Smooth muscle cell (in vitro differentiated cells): Measurements from ENCODE around the gene SLC16A13. TPM values are rescaled to one million over a fixed set of nuclear protein-coding genes. Genes with fewer than 3 reads are reported as not detected.

ENCODE experiments used
- DNase-seq: peaks from one replicate; lab custom pipeline; 2025; ENCODE audit not compliant: unreplicated experiment; lab: John Stamatoyannopoulos, UW
- H2AFZ ChIP-seq: fragments of 200-600 bp; sonication (generic); 2 replicates; pipeline ENCODE4 v1.6.0; 2016; ENCODE audit warnings: antibody characterized with exemption, low read depth, mild to moderate bottlenecking
- H3F3A ChIP-seq: fragments of 200-600 bp; sonication (generic); 2 replicates; pipeline ENCODE4 v1.6.0; 2017; ENCODE audit warnings: antibody characterized with exemption, low read depth
- H3K27ac ChIP-seq: fragments of 200-600 bp; sonication (generic); 2 replicates; pipeline ENCODE4 v1.5.1; 2016; ENCODE audit warnings: low read depth, mild to moderate bottlenecking
- H3K27me3 ChIP-seq: fragments of 200-600 bp; sonication (generic); 2 replicates; pipeline ENCODE4 v1.6.1; 2016; ENCODE audit warnings: low read depth, mild to moderate bottlenecking
- H3K36me3 ChIP-seq: fragments of 200-600 bp; sonication (generic); 2 replicates; pipeline ENCODE4 v1.5.1; 2016; ENCODE audit warnings: low read depth
- H3K4me1 ChIP-seq: fragments of 200-600 bp; sonication (generic); 2 replicates; pipeline ENCODE4 v1.5.1; 2016; ENCODE audit warnings: low read depth
- H3K4me2 ChIP-seq: fragments of 200-600 bp; sonication (generic); 2 replicates; pipeline ENCODE4 v1.6.0; 2016; ENCODE audit warnings: mild to moderate bottlenecking
- H3K4me3 ChIP-seq: fragments of 200-600 bp; sonication (generic); 2 replicates; pipeline ENCODE4 v1.5.1; 2016; ENCODE audit warnings: mild to moderate bottlenecking
- H3K79me2 ChIP-seq: fragments of 200-600 bp; sonication (generic); 2 replicates; pipeline ENCODE4 v1.6.0; 2016; ENCODE audit warnings: low read depth, mild to moderate bottlenecking
- H3K9ac ChIP-seq: fragments of 200-600 bp; sonication (generic); 2 replicates; pipeline ENCODE4 v1.6.0; 2016; ENCODE audit warnings: low read depth
- H3K9me3 ChIP-seq: fragments of 200-600 bp; sonication (generic); replicated peaks from 2 replicates; pipeline ENCODE4 v1.5.1; 2016; ENCODE audit warnings: low read depth
- H4K20me1 ChIP-seq: fragments of 200-600 bp; sonication (generic); 2 replicates; pipeline ENCODE4 v1.6.0; 2016; ENCODE audit warnings: low read depth
- CTCF ChIP-seq: fragments of 200-600 bp; sonication (generic); IDR thresholded peaks from 2 replicates; pipeline ENCODE4 v1.5.1; 2017; ENCODE audit warnings: borderline replicate concordance, mild to moderate bottlenecking, antibody characterized with exemption; ENCODE audit not compliant: insufficient read depth, poor library complexity, severe bottlenecking
- WGBS: methylation state at CpG from one replicate; pipeline ENCODE4 v1.1.7; 2016; ENCODE audit warnings: low lambda C conversion rate; 5-methylcytosine and 5-hydroxymethylcytosine counted together
- polyA plus RNA-seq: library from polyadenylated mRNA; unstranded; fragments of >200 nt; fragmentation: Nextera tagmentation; extraction: Ambion mirVana; gene quantifications from 2 replicates; pipeline ENCODE4 v1.2.1, GENCODE V29; 2016
- total RNA-seq: library from RNA; depleted of rRNA; stranded (reverse); fragments of >200 nt; gene quantifications from 2 replicates; pipeline ENCODE4 v1.2.3, GENCODE V29; 2014

SLC16A13 gene
- total and polyA plus RNA-seq, 2 experiments from 2014 or later = 2.0 to 3.5 TPM

DNA sequence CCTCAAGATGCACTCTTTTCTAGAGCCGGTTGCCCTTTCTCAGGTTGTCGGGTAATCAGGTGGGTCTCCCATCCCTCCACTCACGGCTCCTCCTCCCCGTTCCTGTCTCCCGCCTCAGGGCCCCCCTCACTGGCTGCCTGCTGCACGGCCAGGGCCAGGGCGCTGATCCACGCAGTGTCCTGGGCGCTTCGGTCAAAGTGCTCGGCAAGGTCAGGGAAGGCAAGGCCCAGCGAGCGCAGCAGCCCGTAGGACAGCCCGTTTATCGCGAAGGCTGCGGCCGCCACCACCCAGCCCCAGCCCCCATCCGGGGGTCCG, 7.3 kb downstream of the SLC16A13 start:
- peaks cover 8% of the 10 kb centered on the region for H3K27me3 ChIP-seq

GRCh38 chr17:7043497-7044198, 7.8 kb downstream of the SLC16A13 start, which contains the start of gene SLC16A11:
TSS of gene SLC16A11 (minus strand) at chr17:7044092. CDS start at chr17:7043513, 579 bp downstream.
- Histone ChIP-seq H3K4me1 (peaks cover 6% of the 10 kb centered on the region), H3K36me3 (no peaks in the 10 kb centered on the region), H2AFZ (peak within 1 kb of the TSS; percentile 30), H4K20me1 (no peaks in the 10 kb centered on the region), H3K9ac (no peak within 1 kb of the TSS), H3K27ac (no peak within 1 kb of the TSS), H3K9me3 (no peaks in the 10 kb centered on the region), H3K4me2 (peak within 1 kb of the TSS; percentile 85), H3K4me3 (peak within 1 kb of the TSS; percentile 51), H3K79me2 (no peaks in the 10 kb centered on the region), H3F3A (peaks cover 4% of the 10 kb centered on the region), H3K27me3 (peaks cover 8% of the 10 kb centered on the region)
- no peak for TF ChIP-seq CTCF
- DNase-seq = no peak
- 4% methylated on average over 52 of the region's 58 CpGs for WGBS

More for the DNA sequence above, 7.3 kb downstream of the SLC16A13 start:
- Histone ChIP-seq H3K36me3 (no peaks in the 10 kb centered on the region), H3F3A (peaks cover 4% of the 10 kb centered on the region), H2AFZ (peak overlapping the region; percentile 30), H3K9me3 (no peaks in the 10 kb centered on the region), H3K9ac (no peak overlapping the region), H3K4me1 (peaks cover 6% of the 10 kb centered on the region), H3K4me2 (peak overlapping the region; percentile 85), H3K79me2 (no peaks in the 10 kb centered on the region), H4K20me1 (no peaks in the 10 kb centered on the region), H3K4me3 (peak overlapping the region; percentile 51), H3K27ac (no peak overlapping the region)
- no peak for TF ChIP-seq CTCF
- DNase-seq = no peak
- 4% methylated on average over 21 of the region's 21 CpGs for WGBS

- H3F3A ChIP-seq = peaks cover 4% of the 10 kb centered on the region
- H3K79me2 ChIP-seq = no peaks in the 10 kb centered on the region
- H3K4me2 ChIP-seq = peak overlapping the region; percentile 81
- H2AFZ ChIP-seq = no peak overlapping the region
- H4K20me1 ChIP-seq = no peaks in the 10 kb centered on the region
- no peaks in the 10 kb centered on the region for H3K9me3 ChIP-seq
- H3K27me3 ChIP-seq = peaks cover 8% of the 10 kb centered on the region
- no peak for DNase-seq
- WGBS = 42% methylated on average over 5 of the region's 5 CpGs
- no peak overlapping the region for H3K9ac ChIP-seq
- peaks cover 6% of the 10 kb centered on the region for H3K4me1 ChIP-seq
- peak overlapping the region; percentile 40 for H3K4me3 ChIP-seq
- TF ChIP-seq CTCF = peak; percentile 86
- H3K27ac ChIP-seq = peak overlapping the region; percentile 59
- H3K36me3 ChIP-seq = no peaks in the 10 kb centered on the region
Measured at GRCh38 chr17:7045492-7046126, 9.8 kb downstream of the SLC16A13 start.
